Gastrocnemius medialis (tissue), 4 donors: ENCODE measurements around the gene MEG3. TPM values are rescaled to one million over a fixed set of nuclear protein-coding genes. Genes with fewer than 3 reads are reported as not detected.

Experiments
- ATAC-seq, 2 donors: fragments of 150-250 bp; one replicate each; pipeline ENCODE4 v1.9.1; 2016
- DNase-seq, 2 donors: peaks; one replicate each; pipeline ENCODE4 v3.0.0-alpha.2; 2019
- H3K27ac ChIP-seq, 4 donors: fragments of 200-600 bp; sonication (generic); 1 replicate in 1 of 4; 2 replicates in 3 of 4; pipeline ENCODE4 v1.5.1; 2016 to 2018; ENCODE audit warnings: mild to moderate bottlenecking in 2 of 4, moderate library complexity in 1 of 4
- H3K27me3 ChIP-seq, 3 donors: fragments of 200-600 bp; sonication (generic) in 2 of 3; 1 replicate in 1 of 3; 2 replicates in 2 of 3; pipeline versions ENCODE4 v1.5.1 to v1.6.0; 2016 to 2019; ENCODE audit warnings: mild to moderate bottlenecking in 1 of 3, moderate library complexity in 1 of 3
- H3K36me3 ChIP-seq, 2 donors: fragments of 200-600 bp; sonication (generic) in 1 of 2; one replicate each; pipeline ENCODE4 v1.5.1; 2017 to 2018
- H3K4me1 ChIP-seq, 2 donors: fragments of 200-600 bp; sonication (generic) in 1 of 2; one replicate each; pipeline ENCODE4 v1.5.1; 2016 to 2017; ENCODE audit warnings: mild to moderate bottlenecking in 2 of 2
- H3K4me3 ChIP-seq, 4 donors: fragments of 200-600 bp; sonication (generic) in 3 of 4; 1 replicate in 1 of 4; 2 replicates in 3 of 4; pipeline ENCODE4 v1.5.1; 2016 to 2019; ENCODE audit warnings: mild to moderate bottlenecking in 2 of 4
- H3K9me3 ChIP-seq, 3 donors: fragments of 200-600 bp; sonication (generic) in 2 of 3; 1 replicate in 1 of 3; 2 replicates in 2 of 3; pipeline ENCODE4 v1.5.1; 2016 to 2019
- CTCF ChIP-seq, 5 experiments: fragments of 450-650 bp in 3 of 5; fragments of 200-600 bp in 2 of 5; sonication (generic) in 2 of 5; IDR thresholded peaks in 4 of 5; conservative IDR thresholded peaks in 1 of 5; 1 replicate in 4 of 5; 2 replicates in 1 of 5; pipeline ENCODE4 v1.5.1; 2016 to 2019; ENCODE audit warnings: antibody characterized with exemption in 5 of 5, mild to moderate bottlenecking in 3 of 5, moderate library complexity in 3 of 5
- POLR2A ChIP-seq, 2 donors: fragments of 450-650 bp; IDR thresholded peaks; one replicate each; pipeline ENCODE4 v1.6.1; 2017; ENCODE audit warnings: antibody characterized with exemption in 2 of 2, mild to moderate bottlenecking in 2 of 2, moderate library complexity in 2 of 2
- in situ Hi-C, 4 donors: fragments of 200-750 bp; cut with MboI; loops; one replicate each; pipeline versions ENCODE4 v1.15.0 to v1.8.0; 2017; ENCODE audit warnings: low sequenced_read_pairs in 4 of 4
- intact Hi-C: fragments of 100-400 bp; cut with DNase I; formaldehyde crosslinking; loops from one replicate; pipeline ENCODE4 v1.15.1; 2023; ENCODE audit warnings: low total_unique reads
- total RNA-seq, 4 donors: library from RNA; depleted of rRNA; stranded (reverse); fragments of >200 nt; gene quantifications; one replicate each; pipeline versions ENCODE4 v1.1.0 to v1.2.3, GENCODE V29; 2016

The MEG3 gene
- total RNA-seq, 4 donors from 2014 or later = 2.7 to 30.7 (median 5.2) TPM

DNA sequence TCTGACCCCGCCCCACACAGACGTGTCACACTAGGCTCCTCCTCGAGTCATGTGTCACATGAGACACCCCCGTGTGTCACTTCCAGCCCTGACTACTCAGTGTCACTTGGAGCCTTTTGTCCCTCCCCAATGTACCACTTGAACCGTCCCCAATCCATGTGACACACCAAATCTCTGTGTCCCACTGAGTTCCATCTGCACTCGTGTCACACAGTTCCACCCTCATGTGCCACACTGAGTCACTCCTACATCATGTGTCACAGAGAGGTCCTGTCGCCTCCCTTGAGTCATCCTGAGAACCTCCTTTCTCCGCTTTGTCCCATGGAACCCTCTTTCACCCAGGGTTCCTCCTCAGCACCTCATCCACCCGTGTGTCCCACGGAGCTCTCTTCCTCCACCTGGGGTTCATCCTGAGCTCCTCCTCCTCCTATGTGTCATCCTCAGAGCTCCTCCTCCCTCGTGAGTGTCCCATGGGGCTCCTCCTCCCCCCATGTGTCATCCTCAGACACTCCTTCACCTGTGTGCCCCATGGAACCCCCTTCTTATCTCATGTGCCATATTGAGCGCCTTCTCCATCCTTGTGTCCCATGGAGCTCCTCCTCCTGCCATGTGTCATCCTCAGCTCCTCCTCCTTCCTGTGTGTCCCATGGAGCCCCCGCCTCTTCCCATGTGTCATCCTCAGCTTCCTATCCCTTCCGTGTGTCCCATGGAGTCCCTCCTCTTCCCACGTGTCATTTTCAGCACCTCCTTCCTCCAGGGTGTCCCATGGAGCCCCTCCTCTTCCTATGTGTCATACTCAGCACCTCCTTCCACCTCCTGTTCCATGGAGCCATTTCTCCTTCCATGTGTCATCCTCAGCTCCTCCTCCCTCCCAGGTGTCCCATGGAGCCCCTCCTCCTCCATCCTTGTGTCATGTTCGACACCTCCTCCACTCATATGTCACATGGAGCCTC is 45.6 kb downstream of the MEG3 start:
- no peak overlapping the region for H3K4me3 ChIP-seq
- H3K9me3 ChIP-seq = no peaks in the 10 kb centered on the region
- ATAC-seq (no peak), DNase-seq (no peak)
- H3K36me3 ChIP-seq = no peaks in the 10 kb centered on the region
- TF ChIP-seq CTCF (IDR thresholded peaks at IDR 0.05 in 4 of 5, conservative IDR thresholded peaks at IDR 0.05 in 1 of 5) (no peak), POLR2A (IDR thresholded peaks at IDR 0.05) (no peak)
- H3K27me3 ChIP-seq = no peaks in the 10 kb centered on the region
- no peak overlapping the region for H3K27ac ChIP-seq
- intact Hi-C loops = no loop called here
- no peaks in the 10 kb centered on the region for H3K4me1 ChIP-seq
- in situ Hi-C loops = loop anchor here in 1 of 4 donors (25.0 kb wide), 1 partner anchor 741 kb away; no protein-coding TSS in a partner anchor

- in situ Hi-C loops (loop anchor here in 1 of 4 donors (25.0 kb wide), 1 partner anchor 740 kb away; no protein-coding TSS in a partner anchor), intact Hi-C loops (no loop called here)
- no peak for TF ChIP-seq CTCF (IDR thresholded peaks at IDR 0.05 in 4 of 5, conservative IDR thresholded peaks at IDR 0.05 in 1 of 5)
- no peak for TF ChIP-seq POLR2A (IDR thresholded peaks at IDR 0.05)
- DNase-seq (no peak), ATAC-seq (peak in 1 of 2 donors; percentile 11)
- Histone ChIP-seq H3K4me3 (no peak overlapping the region), H3K9me3 (no peaks in the 10 kb centered on the region), H3K36me3 (no peaks in the 10 kb centered on the region), H3K27ac (no peak overlapping the region), H3K27me3 (no peaks in the 10 kb centered on the region), H3K4me1 (no peaks in the 10 kb centered on the region)
Measured at GRCh38 chr14:100872259-100873095, 46.6 kb downstream of the MEG3 start.

- TF ChIP-seq POLR2A (IDR thresholded peaks at IDR 0.05) (no peak), CTCF (IDR thresholded peaks at IDR 0.05 in 4 of 5, conservative IDR thresholded peaks at IDR 0.05 in 1 of 5) (no peak)
- ATAC-seq (no peak), DNase-seq (no peak)
- Histone ChIP-seq H3K27me3 (no peaks in the 10 kb centered on the region), H3K4me3 (no peak overlapping the region), H3K9me3 (no peaks in the 10 kb centered on the region), H3K36me3 (no peaks in the 10 kb centered on the region), H3K4me1 (no peaks in the 10 kb centered on the region), H3K27ac (no peak overlapping the region)
- intact Hi-C loops = no loop called here
- in situ Hi-C loops = loop anchor here in 1 of 4 donors (25.0 kb wide), 1 partner anchor 739 kb away; no protein-coding TSS in a partner anchor
Measured at GRCh38 chr14:100873096-100873482, 47.2 kb downstream of the MEG3 start.

DNA sequence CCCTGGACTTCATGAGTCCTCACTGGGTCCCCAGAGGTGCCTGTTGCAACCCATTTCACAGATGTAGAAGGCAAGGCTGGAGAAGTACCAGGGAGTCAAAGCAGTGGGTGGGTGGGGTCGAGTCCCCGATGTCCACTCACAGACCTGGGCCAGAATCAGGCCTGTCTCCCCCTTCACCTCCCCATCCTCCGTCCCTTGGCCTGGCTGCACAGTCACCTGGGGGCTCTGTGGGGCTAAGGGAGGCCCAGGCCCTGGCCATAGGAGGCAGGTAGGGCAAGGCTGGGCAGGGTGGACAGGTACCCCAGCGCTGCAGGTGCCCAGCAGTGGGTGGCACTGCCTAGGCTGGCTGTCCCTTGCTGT is 48.1 kb downstream of the MEG3 start:
- Histone ChIP-seq H3K9me3 (no peaks in the 10 kb centered on the region), H3K27me3 (no peaks in the 10 kb centered on the region), H3K27ac (no peak overlapping the region), H3K4me3 (no peak overlapping the region), H3K36me3 (no peaks in the 10 kb centered on the region), H3K4me1 (no peaks in the 10 kb centered on the region)
- intact Hi-C loops = no loop called here
- DNase-seq (no peak), ATAC-seq (no peak)
- in situ Hi-C loops = loop anchor here in 1 of 4 donors (25.0 kb wide), 1 partner anchor 738 kb away; no protein-coding TSS in a partner anchor
- TF ChIP-seq CTCF (IDR thresholded peaks at IDR 0.05 in 4 of 5, conservative IDR thresholded peaks at IDR 0.05 in 1 of 5) (no peak), POLR2A (IDR thresholded peaks at IDR 0.05) (no peak)
